ENCODE measurements around the gene IGSF23. TPM values are rescaled to one million over a fixed set of nuclear protein-coding genes. Genes with fewer than 3 reads are reported as not detected.
"Not testable (repeated sequence)": the region's sequence is repeated elsewhere in the genome, so short reads cannot be mapped to it uniquely, and the experiment has no call there.

IGSF23 gene
- total RNA-seq, 1 experiment from 2014 or later, result not detected

- H3T11ph ChIP-seq (ENCODE audit: low read length); H3K56ac ChIP-seq (ENCODE audit: insufficient read length, low read depth, low read length); H4K5ac ChIP-seq (ENCODE audit: insufficient read length, low read depth, low read length); H3K79me2 ChIP-seq (ENCODE audit: insufficient read depth, low read length); H3K4me3 Mint-ChIP-seq; H3K18ac ChIP-seq (ENCODE audit: insufficient read length, low read depth, low read length); H3K9me3 Mint-ChIP-seq; H3K4me1 ChIP-seq (ENCODE audit: insufficient read depth, low read length); H3K79me1 ChIP-seq (ENCODE audit: insufficient read depth, low read depth, low read length, poor library complexity, severe bottlenecking); H3K4me2 ChIP-seq (ENCODE audit: insufficient read depth, insufficient read length, low read length); H2AFZ ChIP-seq (ENCODE audit: low read length); H4K8ac ChIP-seq (replicated peaks; ENCODE audit: insufficient read length, low read depth, low read length); H3K23ac ChIP-seq (ENCODE audit: insufficient read length, low read depth, low read length); H3K4ac ChIP-seq (ENCODE audit: low read depth, low read length); H3K27me3 Mint-ChIP-seq (ENCODE audit: low read depth); H3K36me3 Mint-ChIP-seq (ENCODE audit: insufficient read depth in 1 of 3, low read depth in 3 of 3); H2BK20ac ChIP-seq (ENCODE audit: low read depth, low read length, poor library complexity, severe bottlenecking); H2BK5ac ChIP-seq (ENCODE audit: insufficient read length, low read length); H2AK5ac ChIP-seq (ENCODE audit: insufficient read length, low read length); H4K20me1 ChIP-seq (ENCODE audit: control insufficient read depth, insufficient read depth, insufficient read length); H3K9me3 ChIP-seq (ENCODE audit: control insufficient read depth, low read depth, low read length); H3K27ac ChIP-seq (ENCODE audit: insufficient read length, low read depth, low read length); H3K23me2 ChIP-seq (ENCODE audit: insufficient read length, low read depth, low read length, poor library complexity, severe bottlenecking); H3K14ac ChIP-seq (ENCODE audit: insufficient read depth, low read length); H2BK15ac ChIP-seq (ENCODE audit: low read depth, low read length); H4K91ac ChIP-seq (ENCODE audit: insufficient read length, low read depth, low read length); H2BK12ac ChIP-seq (ENCODE audit: insufficient read length, low read depth, low read length); H2BK120ac ChIP-seq (ENCODE audit: low read depth, low read length, poor library complexity, severe bottlenecking); H3K9ac ChIP-seq (ENCODE audit: extremely low read depth, insufficient read length, low read length); H3K27me3 ChIP-seq (ENCODE audit: insufficient read depth, low read length): not testable (repeated sequence)
- peak; percentile 54 for TF ChIP-seq CTCF (conservative IDR thresholded peaks at IDR 0.05)
- H3K4me1 Mint-ChIP-seq, result peaks cover 14 to 16% of the 10 kb centered on the region in 2 experiments
- no CpG with 5 or more reads among the region's 5 CpGs for WGBS (ENCODE audit: extremely low coverage, insufficient read length, low lambda C conversion rate)
- peak; percentile 46 for DNase-seq
- peak overlapping the region in 1 of 3 experiments; percentile 67; a peak in 1 of 7 replicates for H3K27ac Mint-ChIP-seq
Observed at GRCh38 chr19:44610497-44610896, 2.9 kb upstream of the IGSF23 start.

Measured in H9 (cell line).